GM21447 (cell line): ENCODE data around the gene BANP.

Source experiments
- ATAC-seq: cut with Tn5 transposase; IDR thresholded peaks from one replicate; pipeline ENCODE4 v1.9.1; 2021; ENCODE audit not compliant: unreplicated experiment

Gene BANP

DNA sequence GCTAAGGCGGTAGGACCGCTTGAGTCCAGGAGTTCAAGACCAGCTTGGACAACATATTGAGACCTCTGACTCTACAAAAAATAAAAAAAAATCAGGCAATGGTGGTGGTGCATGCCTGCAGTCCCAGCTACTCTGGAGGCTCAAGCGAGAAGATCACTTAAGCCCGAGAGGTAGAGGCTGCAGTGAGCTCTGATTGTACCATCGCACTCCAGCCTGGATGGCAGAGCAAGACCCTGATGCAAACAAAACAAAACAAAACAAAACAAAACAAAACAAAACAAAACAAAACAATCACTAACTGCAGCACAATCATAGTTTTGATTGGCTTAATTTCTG, 2.5 kb upstream of the BANP start:
- ATAC-seq: no peak

DNA sequence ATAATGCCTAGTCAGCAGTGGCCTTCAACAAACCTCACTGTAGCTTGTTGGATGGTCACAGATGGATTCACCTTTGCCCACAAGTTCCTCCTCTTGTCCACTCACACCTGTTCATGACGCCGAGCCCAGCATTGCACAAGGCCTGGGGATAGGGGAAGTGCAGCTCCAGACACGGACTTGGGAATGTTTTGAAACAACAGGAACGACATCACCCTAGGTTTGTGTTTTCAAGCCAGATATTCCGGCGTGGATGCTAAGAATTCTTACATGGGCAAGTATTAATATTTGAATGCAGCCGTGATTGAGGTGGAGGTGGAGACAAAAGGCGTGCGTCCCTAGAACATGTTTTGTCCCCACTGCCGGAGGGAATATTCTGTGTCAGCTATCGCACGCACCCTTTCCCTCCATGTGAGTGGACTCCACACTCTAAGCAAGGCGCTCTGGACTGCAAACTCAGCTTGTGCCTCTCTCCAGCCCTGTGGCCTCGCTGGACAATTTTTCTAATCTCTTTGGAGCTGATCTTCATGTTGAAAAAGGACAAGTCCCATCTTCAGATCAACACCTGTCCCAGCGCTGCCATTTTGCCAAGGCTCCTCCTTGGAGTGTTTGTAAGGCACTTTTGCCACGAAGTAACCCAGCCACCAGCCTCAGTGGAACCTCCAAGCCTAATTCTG, 2.0 kb upstream of the BANP start:
- ATAC-seq: no peak

DNA sequence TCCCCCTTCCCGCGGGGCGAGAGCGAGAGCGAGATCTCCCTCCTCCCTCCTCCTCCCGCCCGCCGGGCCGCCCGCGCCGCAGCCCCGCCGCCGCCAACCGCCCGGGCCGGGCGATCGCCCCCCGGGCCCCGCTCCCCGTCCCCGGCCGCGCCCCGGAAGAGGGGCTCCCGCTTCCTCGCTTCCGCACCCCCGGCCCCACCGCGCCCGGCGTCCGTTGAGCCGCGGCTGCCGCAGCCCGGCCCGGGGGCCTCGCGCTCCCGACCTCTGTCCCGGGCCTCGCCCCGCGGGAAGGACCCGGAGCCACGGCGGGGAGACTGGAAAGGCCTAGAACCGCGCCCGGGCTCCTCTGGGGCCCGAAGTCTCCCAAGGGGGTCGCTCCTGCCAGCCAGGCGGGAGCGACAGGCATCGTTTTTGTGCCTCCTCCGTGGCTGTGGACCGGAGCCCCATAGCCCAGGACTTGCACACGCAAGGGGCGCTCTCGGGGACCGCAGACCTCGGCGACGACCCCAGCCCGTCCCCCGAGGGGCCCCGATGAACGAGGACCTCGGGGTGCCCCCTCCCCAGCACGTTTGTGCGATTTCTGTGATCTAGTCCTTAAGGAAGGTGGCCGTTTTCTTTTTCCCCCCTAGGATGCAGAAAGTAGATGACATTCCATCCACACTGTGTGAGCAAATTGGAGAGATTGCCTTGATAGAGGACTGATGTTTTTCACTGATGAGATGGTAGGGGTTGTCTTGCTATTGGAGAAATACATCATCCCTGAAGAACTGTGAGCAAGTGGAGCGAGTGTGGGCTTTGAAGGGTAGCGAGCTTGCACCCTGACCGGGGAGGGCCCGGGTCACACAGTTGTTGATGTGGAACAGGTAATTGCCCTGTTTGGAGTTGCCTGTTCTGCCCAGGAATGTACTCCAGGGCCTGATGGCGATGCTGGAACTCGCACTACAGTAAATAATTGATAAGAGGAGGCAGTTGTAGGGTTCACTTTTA, 611 bp downstream of the BANP start:
- peak; percentile 0 for ATAC-seq

DNA sequence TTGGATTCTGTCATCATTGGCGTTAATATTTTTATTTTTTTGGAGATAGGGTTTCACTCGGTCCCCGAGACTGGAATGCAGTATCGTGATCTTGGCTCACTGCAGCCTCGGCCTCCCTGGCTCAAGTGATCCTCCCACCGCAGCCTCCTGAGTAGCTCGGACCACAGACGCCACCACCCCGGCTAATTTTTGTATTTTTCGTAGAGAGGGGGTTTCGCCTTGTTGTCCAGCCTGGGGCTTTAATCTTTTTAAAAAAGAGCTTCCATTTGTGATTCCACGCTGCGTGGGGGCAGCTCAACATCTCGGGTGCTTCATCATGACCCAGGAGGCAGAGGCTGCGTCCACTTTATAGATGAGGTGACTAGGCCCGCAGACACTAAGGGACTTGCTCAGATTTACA, 1.5 kb downstream of the BANP start:
- no peak for ATAC-seq

DNA sequence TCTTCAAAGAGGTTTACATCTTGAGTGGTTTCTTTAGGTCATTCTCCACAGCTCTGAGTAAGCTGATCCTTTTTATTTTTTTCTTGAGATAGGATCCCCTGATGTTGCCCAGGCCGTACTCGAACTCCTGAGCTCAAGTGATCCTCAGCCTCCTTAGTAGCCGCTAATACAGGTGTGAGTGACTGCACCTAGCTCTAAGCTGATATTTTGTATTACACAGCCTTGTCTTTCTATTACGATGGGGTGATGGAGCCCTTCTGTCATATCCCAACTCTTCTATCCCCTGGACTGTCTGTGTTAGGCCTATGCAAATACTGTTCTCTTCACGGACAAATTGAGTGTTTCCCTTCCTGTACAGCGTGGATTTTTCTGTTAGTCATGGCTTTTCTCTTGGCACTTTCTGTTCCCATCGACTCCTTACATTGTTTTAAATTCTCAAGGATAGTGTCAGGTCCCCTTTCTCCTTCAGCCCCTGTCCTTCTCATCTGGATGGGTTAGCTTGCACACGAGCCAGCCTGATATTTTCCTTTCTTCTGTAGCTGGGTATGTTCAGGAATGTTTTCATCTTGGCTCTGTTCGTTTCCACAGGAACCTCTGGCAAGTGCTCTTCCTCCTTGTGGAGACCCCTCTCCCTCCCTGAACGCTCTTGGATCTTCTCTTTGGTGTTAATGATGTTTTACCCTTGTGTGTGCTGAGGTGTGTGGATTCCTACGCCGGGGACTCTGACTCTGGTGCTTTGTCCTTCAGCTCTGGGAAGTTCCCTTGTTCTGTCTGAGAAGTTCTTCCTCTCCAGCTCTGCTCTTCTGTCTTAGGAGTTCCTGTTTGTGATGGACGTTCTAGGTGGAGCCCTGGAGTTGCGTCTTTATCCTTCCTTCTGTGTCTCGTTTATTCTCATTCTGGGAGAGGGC, 2.3 kb downstream of the BANP start:
- no peak for ATAC-seq

DNA sequence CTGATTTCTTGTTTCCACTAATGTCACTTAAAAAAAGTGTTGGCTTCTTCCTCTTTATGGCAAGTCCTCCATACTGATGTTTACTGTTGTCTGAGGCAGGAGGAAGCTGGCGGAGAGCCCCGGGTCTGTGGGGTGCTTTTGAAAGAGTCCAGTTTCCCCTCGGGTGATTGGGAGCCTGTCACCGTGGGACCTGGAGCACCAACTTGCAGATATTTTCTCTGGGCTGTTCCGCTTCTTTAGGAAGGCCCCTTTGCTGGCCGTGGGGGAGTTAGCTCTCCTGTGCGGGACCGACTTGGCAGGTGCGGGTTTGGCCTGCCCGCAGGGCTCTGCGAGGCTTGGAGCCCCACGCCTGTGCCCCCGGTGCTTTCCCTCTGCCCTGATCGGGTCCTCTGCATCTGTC, 3.1 kb downstream of the BANP start:
- ATAC-seq: no peak

DNA sequence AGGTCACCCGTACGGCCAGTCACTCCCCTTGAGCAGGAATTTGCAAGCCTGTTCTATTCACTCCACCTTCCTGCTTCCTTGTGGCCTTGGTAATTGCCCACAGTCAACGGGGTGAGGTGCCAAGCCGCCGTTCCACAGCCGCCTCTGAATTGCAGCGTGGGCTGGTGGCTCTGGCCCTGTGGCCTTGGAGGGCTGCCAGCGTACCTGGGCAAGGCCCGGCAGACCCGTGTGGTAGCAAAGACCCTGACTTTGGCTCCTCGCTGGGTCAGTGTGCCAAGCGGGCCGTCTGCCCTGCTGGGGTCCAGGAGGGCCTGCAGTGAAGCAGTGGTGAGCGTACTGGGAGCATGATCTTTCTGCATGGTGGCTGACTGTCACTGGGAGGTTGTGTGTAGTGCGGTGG, 3.6 kb downstream of the BANP start:
- ATAC-seq: no peak

DNA sequence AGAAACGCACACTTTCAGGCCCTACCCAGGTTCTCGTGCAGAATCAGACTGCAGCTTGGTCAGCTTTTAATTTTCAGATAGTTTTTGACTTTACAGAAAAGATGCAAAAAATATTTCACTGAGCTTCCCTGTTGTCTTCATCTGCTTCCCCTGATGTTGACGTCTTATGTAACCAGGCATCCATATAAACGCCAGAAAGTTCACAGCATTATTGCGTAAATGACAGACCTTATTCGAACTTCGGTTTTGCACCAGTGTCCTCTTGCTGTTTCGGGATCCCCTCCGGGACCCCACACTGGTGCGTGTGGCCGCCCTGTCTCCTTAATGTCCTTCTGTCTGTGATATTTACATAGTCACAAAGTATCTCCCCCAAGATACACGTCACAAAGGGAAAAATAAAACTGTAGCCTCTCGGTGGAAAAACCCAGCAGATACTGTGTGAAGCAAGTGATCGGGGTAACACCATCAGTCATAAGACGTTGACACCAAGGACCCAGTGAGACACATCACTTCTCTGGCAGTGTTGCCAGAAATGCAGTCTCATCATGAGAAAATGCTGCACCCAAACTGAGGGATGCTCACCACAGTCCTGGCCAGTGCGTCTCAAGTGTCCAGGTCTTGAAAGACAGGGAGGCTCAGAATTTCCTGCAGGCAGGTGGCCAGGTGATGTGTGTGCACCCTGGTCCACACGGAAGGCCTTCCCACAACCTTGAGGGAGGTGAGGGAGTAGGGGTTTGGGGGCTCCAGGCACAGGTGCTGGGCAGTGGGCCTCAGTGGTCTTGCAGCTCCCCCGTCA, 4.3 kb downstream of the BANP start:
- no peak for ATAC-seq

DNA sequence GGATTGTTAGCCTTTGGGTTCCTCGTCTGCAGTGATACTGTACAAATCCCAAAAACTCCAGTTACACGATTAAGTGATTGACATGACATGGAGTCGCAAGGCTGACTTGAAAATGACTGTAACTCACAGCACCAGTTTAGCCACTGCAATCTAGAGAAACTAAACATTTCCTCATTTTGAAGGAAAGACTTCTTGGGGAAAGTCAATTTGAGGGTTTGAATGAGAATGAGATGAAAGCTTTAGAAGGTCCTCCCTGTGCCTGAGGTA, 4.8 kb downstream of the BANP start:
- no peak for ATAC-seq

DNA sequence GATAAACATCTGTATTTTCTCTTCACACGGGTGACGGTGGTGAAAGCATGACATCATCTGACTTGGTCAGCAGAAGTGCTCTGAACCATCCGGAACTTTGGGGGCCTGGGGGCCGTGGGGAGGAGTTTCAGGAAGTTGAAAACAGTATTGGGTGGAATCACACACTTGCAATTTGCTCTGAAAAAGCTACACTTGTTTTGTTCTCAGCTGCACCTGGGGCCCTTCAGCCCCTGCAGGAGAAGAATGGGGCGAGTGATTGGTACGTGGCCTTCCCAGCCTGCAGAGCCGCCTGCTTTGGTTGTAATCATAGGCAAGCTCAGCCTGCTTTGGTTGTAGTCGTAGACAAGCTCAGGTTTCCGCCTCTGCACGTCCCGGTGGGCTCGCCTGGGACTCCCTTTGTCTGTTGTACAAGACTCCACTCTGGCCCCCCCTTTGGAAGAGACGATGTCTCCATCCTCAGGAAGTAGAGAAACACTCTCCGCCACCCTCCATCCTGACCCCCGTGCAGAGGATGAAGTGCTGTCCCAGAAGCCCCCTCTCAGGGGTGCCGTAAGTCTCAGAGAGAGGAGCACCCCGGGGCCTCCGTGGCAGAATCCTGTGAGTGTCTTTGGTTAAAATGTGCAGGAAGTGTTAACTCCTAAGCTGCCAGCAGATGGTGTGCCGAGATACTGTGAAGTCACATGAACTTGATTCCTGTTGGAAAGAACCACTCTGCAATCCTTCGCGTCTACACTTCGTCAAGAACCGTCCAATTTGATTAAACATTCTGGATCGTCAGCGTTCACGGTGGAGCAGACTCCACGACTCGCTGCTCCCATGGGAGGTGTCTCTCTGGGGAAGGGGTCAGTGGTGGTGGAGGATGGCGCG, 5.4 kb downstream of the BANP start:
- ATAC-seq: peak; percentile 41

DNA sequence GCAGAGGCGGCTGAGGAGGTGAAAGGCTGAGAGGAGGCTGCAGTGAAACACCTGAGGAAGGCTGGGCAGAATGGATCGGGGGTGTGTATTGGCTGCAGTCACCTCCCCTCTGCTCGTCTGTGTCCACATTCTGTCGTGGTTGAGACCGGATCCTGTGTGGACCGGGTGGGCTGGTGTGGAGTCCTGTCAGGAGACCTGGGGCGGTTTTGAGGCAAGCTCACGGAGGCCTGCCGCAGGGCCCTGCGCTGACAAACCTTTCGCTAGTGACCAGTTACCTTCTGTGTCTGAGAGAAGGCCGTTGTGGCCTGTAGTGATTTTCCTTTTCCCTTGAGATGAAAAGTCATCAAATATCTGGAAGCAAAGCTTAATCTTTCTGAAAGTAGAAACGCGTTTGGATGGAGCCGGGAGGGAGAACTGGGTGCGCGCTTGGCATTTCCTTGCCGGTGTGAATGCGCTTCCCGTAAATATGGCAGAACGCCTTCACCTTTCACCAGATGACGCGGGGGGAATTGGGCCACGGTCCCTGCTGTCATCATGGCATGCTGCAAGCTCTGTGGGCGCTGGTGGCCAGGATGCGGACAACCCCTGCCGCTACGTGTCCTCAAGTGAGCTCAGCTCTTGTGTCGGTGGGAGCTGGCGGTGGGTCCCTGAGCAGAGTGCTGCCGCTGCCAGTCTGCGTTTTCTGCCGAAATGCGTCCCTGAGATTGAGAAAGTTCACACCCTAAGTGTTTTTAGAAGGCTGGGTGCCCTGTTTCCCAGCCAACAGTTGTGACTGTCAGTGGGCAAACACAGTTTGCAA, 6.3 kb downstream of the BANP start:
- no peak for ATAC-seq

DNA sequence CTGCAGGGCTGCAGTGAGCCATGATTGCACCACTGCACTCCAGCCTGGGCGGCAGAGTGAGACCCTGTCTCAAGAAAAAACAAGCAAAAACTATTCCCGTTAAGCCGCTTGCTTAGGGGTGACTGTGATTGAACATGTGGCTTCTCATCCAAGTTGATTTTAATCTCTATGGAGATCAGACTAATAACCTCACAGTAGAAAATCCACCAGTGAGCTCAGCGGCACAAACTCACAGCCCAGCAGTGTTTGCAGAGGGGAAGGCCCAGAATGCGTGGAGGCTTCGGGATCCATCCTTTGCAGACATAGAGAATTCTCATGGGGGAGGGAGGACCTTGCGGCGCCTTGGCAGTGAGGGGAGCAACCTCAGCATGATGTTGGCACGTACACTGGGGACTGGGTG, 7.4 kb downstream of the BANP start:
- ATAC-seq: no peak

DNA sequence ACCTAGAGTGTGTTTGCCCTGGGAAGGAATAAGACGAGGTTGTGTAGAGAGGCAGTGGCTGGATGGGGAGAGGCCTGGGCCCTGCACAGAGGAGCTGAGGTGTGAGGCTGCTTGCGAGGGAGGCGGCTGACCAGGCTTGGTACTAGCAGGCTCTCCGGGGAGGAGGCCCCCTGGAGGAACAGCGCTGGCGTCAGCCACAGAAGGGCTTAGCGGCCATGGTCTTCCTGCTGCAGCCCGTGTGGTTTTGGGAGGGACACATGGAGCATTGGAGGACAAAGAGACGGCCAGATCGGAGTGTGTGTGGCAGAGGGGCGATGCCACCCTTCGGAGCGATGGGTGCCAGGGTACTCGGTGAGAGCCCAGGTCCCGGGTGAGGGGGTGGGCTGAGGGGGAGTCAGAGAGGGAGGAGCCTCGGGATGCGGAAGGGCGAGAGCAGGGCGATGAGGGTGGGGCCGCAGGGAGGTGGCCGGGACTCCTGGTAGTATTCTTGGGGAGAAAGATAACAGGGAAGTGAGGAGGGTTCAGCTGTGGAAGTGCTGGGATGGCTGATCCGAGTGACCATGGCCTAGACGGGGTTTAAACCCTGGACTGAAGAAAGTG, 8.3 kb downstream of the BANP start:
- ATAC-seq: no peak

DNA sequence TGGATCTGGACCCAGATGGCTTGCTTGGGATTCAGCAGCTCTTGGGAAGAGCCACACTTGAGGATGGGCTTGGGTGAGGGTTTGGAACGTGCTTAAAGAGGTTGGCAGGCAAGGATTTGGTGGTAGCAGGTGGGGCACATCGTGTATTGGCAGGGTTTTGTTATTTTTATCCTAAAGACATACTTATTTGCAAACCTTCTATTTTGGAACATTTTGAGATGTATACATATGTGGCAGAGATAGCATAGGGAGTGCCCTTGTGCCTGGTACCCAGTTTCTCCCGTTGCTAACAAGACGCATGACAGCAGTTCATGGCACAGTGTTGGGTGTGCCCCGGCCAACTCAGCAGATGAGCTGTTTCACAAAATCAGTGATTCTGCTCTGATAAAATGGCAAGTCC, 9.1 kb downstream of the BANP start:
- ATAC-seq: no peak

DNA sequence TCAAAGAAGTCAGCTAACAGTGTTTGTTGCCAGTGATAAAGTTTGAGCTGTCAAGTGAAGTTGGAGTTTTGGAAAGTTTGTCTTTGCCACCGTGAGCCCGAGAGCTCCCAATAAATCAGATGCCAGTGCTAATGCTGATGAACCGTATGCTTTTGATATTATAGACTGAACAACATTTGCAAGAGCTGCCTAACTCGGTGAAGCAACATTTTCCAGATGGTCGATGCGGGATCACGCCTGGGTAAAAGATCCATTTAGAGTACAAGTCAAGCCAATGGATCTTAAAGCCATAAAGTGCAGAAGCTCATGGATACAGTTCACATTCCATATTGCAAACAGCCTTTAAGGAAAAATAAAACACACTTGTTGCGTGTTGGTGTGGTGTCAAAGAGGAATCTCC, 9.6 kb downstream of the BANP start:
- ATAC-seq: no peak

DNA sequence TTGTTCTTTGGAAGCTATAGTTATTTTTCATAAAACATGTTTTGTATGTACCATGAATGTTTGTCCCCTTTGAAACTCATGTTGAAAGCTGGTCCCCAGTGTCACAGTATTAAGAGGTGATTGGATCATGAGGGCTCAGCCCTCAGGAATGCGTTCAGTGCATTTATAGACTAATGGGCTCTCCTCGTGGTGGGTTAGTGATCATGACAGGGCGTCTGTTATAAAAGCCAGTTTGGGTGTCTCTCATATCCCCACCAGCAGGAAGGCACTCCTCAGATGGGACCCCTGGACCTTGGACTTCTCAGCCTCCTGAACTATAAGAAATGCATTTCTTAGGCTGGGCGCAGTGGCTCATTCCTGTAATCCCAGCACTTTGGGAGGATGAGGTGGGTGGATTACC, 10.4 kb downstream of the BANP start:
- ATAC-seq: no peak

DNA sequence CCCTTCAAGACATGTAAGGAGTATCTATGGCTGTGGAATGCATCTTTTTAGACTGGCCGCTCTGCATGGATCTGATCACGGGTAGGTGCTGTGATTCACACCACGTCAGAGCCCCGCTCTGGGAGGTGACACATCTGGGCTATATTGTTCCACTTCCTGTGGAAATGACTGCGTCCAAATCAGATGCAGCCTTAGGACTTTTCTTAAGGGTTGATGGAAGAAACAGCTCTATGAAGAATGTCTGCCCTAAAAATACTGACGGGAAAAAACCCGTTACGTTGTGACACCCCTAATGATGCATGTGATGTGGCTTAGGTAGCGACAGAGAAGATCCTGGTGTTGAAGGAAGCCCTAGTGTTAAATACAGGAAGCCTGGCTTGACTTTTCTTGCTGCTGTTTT, 12.2 kb downstream of the BANP start:
- ATAC-seq: no peak

DNA sequence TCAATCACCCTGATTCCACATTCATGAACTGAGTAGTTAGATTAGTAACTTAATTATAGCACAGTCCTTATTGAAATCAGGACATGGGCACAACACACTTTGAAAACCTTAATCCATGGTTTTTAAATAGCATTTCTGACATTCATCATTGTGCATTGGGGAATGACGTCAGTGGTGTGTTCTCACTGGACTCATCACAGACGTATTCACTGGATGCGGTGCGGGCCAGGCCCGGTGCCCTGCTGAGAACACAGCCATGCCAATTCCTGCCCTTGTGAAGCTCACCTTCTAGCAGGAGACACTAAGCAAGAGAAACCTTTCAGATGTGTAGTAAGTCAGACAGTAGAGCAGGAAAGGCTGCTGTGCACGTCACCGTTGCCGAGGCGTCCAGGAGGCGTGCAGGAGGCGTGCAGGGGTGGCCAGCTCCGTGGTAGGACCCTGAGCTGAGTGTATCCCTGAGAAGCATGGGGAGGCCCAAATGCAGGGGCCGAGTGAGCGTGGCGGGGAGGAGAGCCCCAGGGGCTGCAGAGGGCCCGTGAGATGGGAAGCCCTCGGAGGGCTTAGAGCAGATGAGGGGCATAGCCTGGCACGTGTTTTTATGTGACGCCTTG, 12.9 kb downstream of the BANP start:
- ATAC-seq: no peak
